ENCODE measurements around the gene THSD7A.

The THSD7A gene

GRCh38 chr7:11332186-11332864, 499.7 kb downstream of the THSD7A start:
- no peak for DNase-seq (ENCODE audit: low read depth)

- DNase-seq (ENCODE audit: low read depth), result no peak
Measured at GRCh38 chr7:11331128-11332102, 500.6 kb downstream of the THSD7A start.

- DNase-seq (ENCODE audit: low read depth), result no peak
Measured at GRCh38 chr7:11330717-11331116, 501.3 kb downstream of the THSD7A start.

- DNase-seq (ENCODE audit: low read depth), result no peak
Measured at GRCh38 chr7:11330208-11330607, 501.8 kb downstream of the THSD7A start.

- no peak for DNase-seq (ENCODE audit: low read depth)
Measured at GRCh38 chr7:11329626-11330025, 502.4 kb downstream of the THSD7A start.

GRCh38 chr7:11328309-11328708, 503.7 kb downstream of the THSD7A start:
- DNase-seq (ENCODE audit: low read depth), result peak; percentile 25

GRCh38 chr7:11327633-11328032, 504.4 kb downstream of the THSD7A start:
- DNase-seq (ENCODE audit: low read depth), result no peak
